WTC11 (cell line): ENCODE measurements around the gene ZNF14. TPM values are rescaled to one million over a fixed set of nuclear protein-coding genes. Genes with fewer than 3 reads are reported as not detected.
"Not testable (repeated sequence)": the region's sequence is repeated elsewhere in the genome, so short reads cannot be mapped to it uniquely, and the experiment has no call there.

Source experiments
- ATAC-seq: fragments of 200-7000 bp; cut with Tn5 transposase; 2 replicates; pipeline ENCODE4 v1.10.0; 2021; ENCODE audit warnings: mild to moderate bottlenecking, moderate library complexity
- CTCF ChIA-PET: fragments of 300-600 bp; sonication (Branson Sonifier 250); formaldehyde crosslinking; loops from one replicate; lab custom pipeline; 2021; ENCODE audit warnings: antibody characterized with exemption; lab: Charles Lee
- POLR2A ChIA-PET: fragments of 350-600 bp; sonication (Branson Sonifier 250); formaldehyde crosslinking; loops from one replicate; lab custom pipeline; 2021; ENCODE audit warnings: antibody characterized with exemption; lab: Charles Lee
- DNase-seq: peaks from one replicate; pipeline ENCODE4 v3.0.0; 2021; ENCODE audit warnings: low spot score
- H3K27ac Mint-ChIP-seq: 2 replicates; pipeline ENCODE4 v1.8.0; 2021; ENCODE audit warnings: mixed read lengths
- H3K27me3 Mint-ChIP-seq: 2 replicates; pipeline ENCODE4 v1.8.0; 2021; ENCODE audit warnings: low read depth, mild to moderate bottlenecking, moderate library complexity, mixed read lengths
- H3K36me3 Mint-ChIP-seq: 2 replicates; pipeline ENCODE4 v1.8.0; 2021; ENCODE audit warnings: mixed read lengths
- H3K4me1 Mint-ChIP-seq: 2 replicates; pipeline ENCODE4 v1.8.0; 2022; ENCODE audit warnings: mixed read lengths
- H3K4me3 Mint-ChIP-seq: 2 replicates; pipeline ENCODE4 v1.8.0; 2021; ENCODE audit warnings: mild to moderate bottlenecking, moderate library complexity, mixed read lengths
- H3K9me3 Mint-ChIP-seq: 2 replicates; pipeline ENCODE4 v1.8.0; 2021; ENCODE audit warnings: mixed read lengths
- ATF1 ChIP-seq: sonication (generic); formaldehyde crosslinking; IDR thresholded peaks from 2 replicates; pipeline ENCODE4 v1.8.1; 2023; ENCODE audit warnings: mild to moderate bottlenecking, moderate library complexity, missing genetic modification reagents
- ELF4 ChIP-seq: sonication (generic); formaldehyde crosslinking; IDR thresholded peaks from 2 replicates; pipeline ENCODE4 v1.8.1; 2022; ENCODE audit warnings: low read depth, mild to moderate bottlenecking, moderate library complexity, missing genetic modification reagents
- ESRRA ChIP-seq: sonication (generic); formaldehyde crosslinking; IDR thresholded peaks from 2 replicates; pipeline ENCODE4 v1.8.1; 2022; ENCODE audit warnings: mild to moderate bottlenecking, missing genetic modification reagents, borderline replicate concordance
- ETV6 ChIP-seq: sonication (generic); formaldehyde crosslinking; IDR thresholded peaks from 2 replicates; pipeline ENCODE4 v1.8.1; 2022; ENCODE audit warnings: mild to moderate bottlenecking, missing genetic modification reagents
- FOXJ3 ChIP-seq: sonication (generic); formaldehyde crosslinking; IDR thresholded peaks from 2 replicates; pipeline ENCODE4 v1.9.0; 2021; ENCODE audit warnings: missing genetic modification reagents, mild to moderate bottlenecking, borderline replicate concordance
- JUN ChIP-seq: sonication (generic); formaldehyde crosslinking; IDR thresholded peaks from 2 replicates; pipeline ENCODE4 v1.8.0; 2023; ENCODE audit warnings: mild to moderate bottlenecking, missing genetic modification reagents
- NR1H2 ChIP-seq: sonication (generic); formaldehyde crosslinking; IDR thresholded peaks from 2 replicates; pipeline ENCODE4 v1.9.0; 2021; ENCODE audit warnings: mild to moderate bottlenecking, moderate library complexity, missing genetic modification reagents
- NR3C1 ChIP-seq: sonication (generic); formaldehyde crosslinking; conservative IDR thresholded peaks from 2 replicates; pipeline ENCODE4 v1.8.1; 2023; ENCODE audit warnings: low read depth, mild to moderate bottlenecking, missing genetic modification reagents
- OVOL2 ChIP-seq: fragments of 250-450 bp; sonication (Bioruptor Pico); IDR thresholded peaks from 2 replicates; pipeline ENCODE4 v1.9.0; 2021; ENCODE audit warnings: mild to moderate bottlenecking, borderline replicate concordance
- SMAD4 ChIP-seq: sonication (generic); formaldehyde crosslinking; IDR thresholded peaks from 2 replicates; pipeline ENCODE4 v1.8.0; 2022; ENCODE audit warnings: mild to moderate bottlenecking, missing genetic modification reagents
- TEAD4 ChIP-seq: sonication (generic); formaldehyde crosslinking; IDR thresholded peaks from 2 replicates; pipeline ENCODE4 v1.8.0; 2022; ENCODE audit warnings: mild to moderate bottlenecking, missing genetic modification reagents
- ZNF121 ChIP-seq: sonication (generic); formaldehyde crosslinking; IDR thresholded peaks from 2 replicates; pipeline ENCODE4 v1.8.0; 2023; ENCODE audit warnings: missing genetic modification reagents
- ZNF138 ChIP-seq: sonication (generic); formaldehyde crosslinking; conservative IDR thresholded peaks from 2 replicates; pipeline ENCODE4 v1.8.1; 2022; ENCODE audit warnings: mild to moderate bottlenecking, moderate library complexity, missing genetic modification reagents
- ZNF317 ChIP-seq: sonication (generic); formaldehyde crosslinking; IDR thresholded peaks from 2 replicates; pipeline ENCODE4 v1.8.1; 2023; ENCODE audit warnings: low read depth, mild to moderate bottlenecking, moderate library complexity, missing genetic modification reagents, borderline replicate concordance
- total RNA-seq: library from RNA; stranded (reverse); gene quantifications from 3 replicates; pipeline ENCODE4 v1.2.3, GENCODE V29; 2021
- TF ChIP-seq, protein P1 (sequence below): fragments of 250-450 bp; sonication (Bioruptor Pico); IDR thresholded peaks from 2 replicates; pipeline ENCODE4 v2.1.2; 2022; ENCODE audit warnings: mild to moderate bottlenecking, moderate library complexity
- TF ChIP-seq, protein P2 (sequence below): fragments of 250-450 bp; sonication (Bioruptor Pico); IDR thresholded peaks from 2 replicates; pipeline ENCODE4 v1.9.0; 2021; ENCODE audit warnings: mild to moderate bottlenecking
- TF ChIP-seq, protein P3 (sequence below): sonication (generic); formaldehyde crosslinking; IDR thresholded peaks from 2 replicates; pipeline ENCODE4 v1.8.0; 2023; ENCODE audit warnings: mild to moderate bottlenecking, missing genetic modification reagents
- TF ChIP-seq, protein P4 (sequence below): fragments of 250-450 bp; sonication (Bioruptor Pico); IDR thresholded peaks from 2 replicates; pipeline ENCODE4 v1.9.0; 2021; ENCODE audit warnings: moderate library complexity, mild to moderate bottlenecking, inconsistent platforms, borderline replicate concordance
- TF ChIP-seq, protein P5 (sequence below): sonication (generic); formaldehyde crosslinking; IDR thresholded peaks from 2 replicates; pipeline ENCODE4 v1.8.1; 2023; ENCODE audit warnings: mild to moderate bottlenecking, missing genetic modification reagents, moderate library complexity

The ZNF14 gene
- total RNA-seq, 1 experiment from 2014 or later = 5.7 TPM

DNA sequence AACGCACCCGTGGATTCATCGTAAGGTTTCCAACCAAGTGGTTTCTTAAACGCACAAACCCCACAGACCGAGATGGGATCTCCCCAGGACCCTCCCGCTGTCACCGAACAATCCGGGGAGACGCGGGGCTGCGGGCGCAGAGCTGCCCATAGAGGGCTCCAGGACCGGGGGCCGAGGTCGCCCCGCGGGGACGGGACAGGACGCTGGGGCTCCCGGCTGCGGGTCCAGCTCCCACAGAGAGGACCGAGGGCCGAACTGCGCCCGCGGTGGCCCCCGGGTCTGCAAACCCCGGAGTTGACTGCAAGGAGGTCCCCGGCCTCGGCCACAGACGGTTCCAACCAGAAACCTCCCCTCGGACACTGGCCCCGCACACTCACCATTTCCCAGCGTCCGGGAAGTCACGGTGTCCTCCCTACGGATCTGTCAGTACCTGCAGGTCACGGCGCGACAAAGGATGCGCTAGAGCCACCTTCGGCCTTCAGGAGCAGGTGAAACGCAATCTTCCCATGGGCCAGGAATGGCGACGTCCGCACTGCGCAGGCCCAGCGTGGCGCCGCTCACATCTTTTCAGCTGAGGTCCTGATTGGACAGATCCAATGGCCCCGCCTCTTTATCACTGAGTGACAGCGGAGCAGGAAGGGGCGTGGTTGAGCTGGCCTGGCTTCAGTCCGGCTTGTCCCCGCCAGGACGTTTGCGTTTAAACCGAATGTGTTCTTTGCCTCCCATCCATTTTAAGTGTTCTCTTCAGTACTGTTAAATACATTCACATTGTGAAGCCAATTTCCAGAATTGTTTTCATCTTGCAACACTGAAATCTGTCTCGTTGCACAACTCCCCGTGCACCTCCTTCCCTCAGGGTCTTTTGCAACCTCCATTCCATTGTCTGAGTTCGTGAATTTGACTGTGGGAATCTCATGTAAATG lies at the start of gene ZNF14 (continued):
- TF ChIP-seq ATF1 (CRISPR knock-in tag) = no peak
- TF ChIP-seq ZNF317 (CRISPR knock-in tag) = peak; percentile 57; the same call in 1 of the 2 replicates
- no peak for TF ChIP-seq FOXJ3 (CRISPR knock-in tag)
- TF ChIP-seq TEAD4 = no peak
- TF ChIP-seq, protein P1, sequence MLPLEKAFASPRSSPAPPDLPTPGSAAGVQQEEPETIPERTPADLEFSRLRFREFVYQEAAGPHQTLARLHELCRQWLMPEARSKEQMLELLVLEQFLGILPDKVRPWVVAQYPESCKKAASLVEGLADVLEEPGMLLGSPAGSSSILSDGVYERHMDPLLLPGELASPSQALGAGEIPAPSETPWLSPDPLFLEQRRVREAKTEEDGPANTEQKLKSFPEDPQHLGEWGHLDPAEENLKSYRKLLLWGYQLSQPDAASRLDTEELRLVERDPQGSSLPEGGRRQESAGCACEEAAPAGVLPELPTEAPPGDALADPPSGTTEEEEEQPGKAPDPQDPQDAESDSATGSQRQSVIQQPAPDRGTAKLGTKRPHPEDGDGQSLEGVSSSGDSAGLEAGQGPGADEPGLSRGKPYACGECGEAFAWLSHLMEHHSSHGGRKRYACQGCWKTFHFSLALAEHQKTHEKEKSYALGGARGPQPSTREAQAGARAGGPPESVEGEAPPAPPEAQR (CRISPR knock-in tag) = no peak
- TF ChIP-seq, protein P2, sequence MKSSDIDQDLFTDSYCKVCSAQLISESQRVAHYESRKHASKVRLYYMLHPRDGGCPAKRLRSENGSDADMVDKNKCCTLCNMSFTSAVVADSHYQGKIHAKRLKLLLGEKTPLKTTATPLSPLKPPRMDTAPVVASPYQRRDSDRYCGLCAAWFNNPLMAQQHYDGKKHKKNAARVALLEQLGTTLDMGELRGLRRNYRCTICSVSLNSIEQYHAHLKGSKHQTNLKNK (CRISPR knock-in tag) = no peak
- no peak for TF ChIP-seq ESRRA (CRISPR knock-in tag)
- TF ChIP-seq, protein P3, sequence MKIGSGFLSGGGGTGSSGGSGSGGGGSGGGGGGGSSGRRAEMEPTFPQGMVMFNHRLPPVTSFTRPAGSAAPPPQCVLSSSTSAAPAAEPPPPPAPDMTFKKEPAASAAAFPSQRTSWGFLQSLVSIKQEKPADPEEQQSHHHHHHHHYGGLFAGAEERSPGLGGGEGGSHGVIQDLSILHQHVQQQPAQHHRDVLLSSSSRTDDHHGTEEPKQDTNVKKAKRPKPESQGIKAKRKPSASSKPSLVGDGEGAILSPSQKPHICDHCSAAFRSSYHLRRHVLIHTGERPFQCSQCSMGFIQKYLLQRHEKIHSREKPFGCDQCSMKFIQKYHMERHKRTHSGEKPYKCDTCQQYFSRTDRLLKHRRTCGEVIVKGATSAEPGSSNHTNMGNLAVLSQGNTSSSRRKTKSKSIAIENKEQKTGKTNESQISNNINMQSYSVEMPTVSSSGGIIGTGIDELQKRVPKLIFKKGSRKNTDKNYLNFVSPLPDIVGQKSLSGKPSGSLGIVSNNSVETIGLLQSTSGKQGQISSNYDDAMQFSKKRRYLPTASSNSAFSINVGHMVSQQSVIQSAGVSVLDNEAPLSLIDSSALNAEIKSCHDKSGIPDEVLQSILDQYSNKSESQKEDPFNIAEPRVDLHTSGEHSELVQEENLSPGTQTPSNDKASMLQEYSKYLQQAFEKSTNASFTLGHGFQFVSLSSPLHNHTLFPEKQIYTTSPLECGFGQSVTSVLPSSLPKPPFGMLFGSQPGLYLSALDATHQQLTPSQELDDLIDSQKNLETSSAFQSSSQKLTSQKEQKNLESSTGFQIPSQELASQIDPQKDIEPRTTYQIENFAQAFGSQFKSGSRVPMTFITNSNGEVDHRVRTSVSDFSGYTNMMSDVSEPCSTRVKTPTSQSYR = no peak
- no peak for TF ChIP-seq ELF4 (CRISPR knock-in tag)
- TF ChIP-seq SMAD4 (CRISPR knock-in tag) = no peak
- no peak; the same call in 1 of the 2 replicates for TF ChIP-seq ETV6 (CRISPR knock-in tag)
- no peak for TF ChIP-seq ZNF138 (CRISPR knock-in tag)
- TF ChIP-seq OVOL2 = no peak
- TF ChIP-seq JUN (CRISPR knock-in tag) = no peak
- TF ChIP-seq, protein P4, sequence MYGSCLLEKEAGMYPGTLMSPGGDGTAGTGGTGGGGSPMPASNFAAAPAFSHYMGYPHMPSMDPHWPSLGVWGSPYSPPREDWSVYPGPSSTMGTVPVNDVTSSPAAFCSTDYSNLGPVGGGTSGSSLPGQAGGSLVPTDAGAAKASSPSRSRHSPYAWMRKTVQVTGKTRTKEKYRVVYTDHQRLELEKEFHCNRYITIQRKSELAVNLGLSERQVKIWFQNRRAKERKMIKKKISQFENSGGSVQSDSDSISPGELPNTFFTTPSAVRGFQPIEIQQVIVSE (CRISPR knock-in tag) = no peak
- TF ChIP-seq ZNF121 (CRISPR knock-in tag) = no peak
- TF ChIP-seq, protein P5, sequence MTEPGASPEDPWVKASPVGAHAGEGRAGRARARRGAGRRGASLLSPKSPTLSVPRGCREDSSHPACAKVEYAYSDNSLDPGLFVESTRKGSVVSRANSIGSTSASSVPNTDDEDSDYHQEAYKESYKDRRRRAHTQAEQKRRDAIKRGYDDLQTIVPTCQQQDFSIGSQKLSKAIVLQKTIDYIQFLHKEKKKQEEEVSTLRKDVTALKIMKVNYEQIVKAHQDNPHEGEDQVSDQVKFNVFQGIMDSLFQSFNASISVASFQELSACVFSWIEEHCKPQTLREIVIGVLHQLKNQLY = no peak
- TF ChIP-seq NR3C1 (CRISPR knock-in tag) = no peak
- TF ChIP-seq NR1H2 (CRISPR knock-in tag) = no peak
- TF ChIP-seq, all 79 proteins: peak for 16

DNA sequence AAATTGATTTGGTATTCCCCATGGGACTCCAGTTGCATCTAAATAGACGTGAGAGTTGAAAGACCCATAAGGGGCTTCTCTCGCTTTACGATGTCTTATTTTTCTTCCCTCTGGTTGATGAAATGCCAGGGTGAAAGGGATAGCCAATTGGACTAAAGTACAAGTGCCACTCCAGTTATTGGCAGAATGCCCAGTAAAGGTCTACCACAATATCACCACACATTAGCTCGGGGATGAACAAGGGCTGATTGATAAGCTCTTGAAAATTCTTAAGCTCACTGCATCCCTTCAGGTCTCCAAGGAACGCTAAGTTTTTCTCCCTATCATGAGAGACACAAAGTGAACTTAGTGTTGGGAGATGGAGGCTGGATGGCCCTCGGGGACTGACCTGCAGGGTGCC lies 48.9 kb upstream of the ZNF14 start:
- H3K27me3 Mint-ChIP-seq, CTCF ChIA-PET: not testable (repeated sequence)

More for the DNA sequence above, 48.9 kb upstream of the ZNF14 start:
- peaks cover 18% of the 10 kb centered on the region for H3K4me1 Mint-ChIP-seq
- H3K27ac Mint-ChIP-seq, ATAC-seq, H3K4me3 Mint-ChIP-seq, DNase-seq, POLR2A ChIA-PET, H3K9me3 Mint-ChIP-seq: not testable (repeated sequence)
- peaks cover 27% of the 10 kb centered on the region for H3K36me3 Mint-ChIP-seq
